GM21529 (cell line): ENCODE data around the gene YEATS4.

ENCODE experiments used
- ATAC-seq: cut with Tn5 transposase; IDR thresholded peaks from one replicate; pipeline ENCODE4 v1.9.1; 2021; ENCODE audit not compliant: unreplicated experiment

The YEATS4 gene

DNA sequence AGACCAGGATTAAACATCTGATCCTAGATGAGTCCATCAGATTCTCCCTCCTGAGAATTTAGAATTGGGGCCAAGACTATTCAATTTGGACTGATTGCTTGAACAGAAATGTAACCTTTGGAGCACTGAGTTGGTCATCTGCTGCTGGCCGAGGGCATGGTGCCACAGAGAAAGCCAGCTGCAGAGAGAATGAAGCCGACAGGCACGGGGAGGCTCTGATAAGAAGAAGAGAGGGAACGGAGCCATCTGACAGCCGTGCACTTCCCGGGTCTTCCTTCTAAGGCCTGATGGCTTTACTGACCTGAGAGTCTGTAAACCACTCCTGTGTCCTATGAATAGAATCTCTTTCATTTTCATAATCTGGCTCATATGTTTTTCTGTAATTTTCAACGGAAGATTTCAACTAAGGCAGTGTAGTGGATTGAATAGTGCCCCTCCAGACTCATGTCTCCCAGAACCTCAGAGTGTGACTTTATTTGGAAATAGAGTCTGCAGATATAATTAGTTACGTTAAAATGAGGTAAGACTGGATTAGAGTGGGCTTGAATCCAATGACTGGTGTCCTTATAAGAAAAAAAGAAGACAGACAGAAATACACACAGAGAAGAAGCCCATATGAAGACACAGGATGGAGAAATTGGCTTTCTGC, 71.5 kb downstream of the YEATS4 start:
- no peak for ATAC-seq

DNA sequence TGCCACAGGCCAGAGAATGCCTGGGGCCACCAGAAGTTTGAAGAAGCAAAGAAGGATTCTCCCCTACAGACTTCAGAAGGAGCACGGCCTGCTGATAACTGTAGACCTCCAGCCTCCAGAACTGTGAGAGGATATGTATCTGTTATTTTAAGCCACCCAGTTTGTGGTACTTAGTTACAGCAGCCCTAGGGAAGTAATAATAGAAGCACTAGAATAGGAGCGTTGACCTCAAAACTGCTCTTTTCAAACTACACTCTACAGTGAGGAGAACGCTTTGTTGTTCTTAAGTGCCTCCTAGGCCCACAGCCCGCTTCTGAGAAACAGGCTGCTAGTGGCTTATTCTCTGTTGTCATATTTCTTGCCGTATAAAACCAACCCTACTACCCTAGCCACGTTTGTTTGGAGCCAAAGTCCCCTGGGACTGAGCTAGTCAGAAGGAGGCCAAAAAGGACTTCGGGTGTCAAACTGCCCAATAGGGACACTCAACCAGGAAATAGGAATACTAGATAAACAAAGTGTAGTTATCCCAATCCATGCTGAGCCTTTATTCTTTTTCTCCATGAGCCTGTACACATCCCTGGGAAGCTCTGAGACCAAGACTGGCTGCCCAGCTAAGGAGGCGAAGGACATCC, 72.2 kb downstream of the YEATS4 start:
- ATAC-seq = no peak

DNA sequence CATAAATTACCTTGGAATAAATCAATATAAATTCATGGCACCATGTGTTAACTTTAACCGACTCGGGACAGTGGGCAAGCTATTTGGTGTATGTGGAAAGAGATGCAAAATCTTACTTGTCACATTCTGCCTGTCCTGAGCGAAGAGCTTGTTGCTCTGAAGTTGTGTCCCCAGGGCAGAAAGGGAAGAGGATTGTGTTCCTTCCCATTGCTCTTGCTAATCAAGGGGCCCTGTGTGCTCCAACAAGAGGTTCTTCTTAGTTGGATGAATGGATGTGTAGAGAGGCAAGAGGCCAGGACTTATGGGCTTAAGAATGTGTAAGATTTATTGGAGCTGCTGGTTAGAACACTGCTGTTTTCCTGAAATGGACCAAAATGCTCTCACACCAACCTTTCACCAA, 74.1 kb downstream of the YEATS4 start:
- ATAC-seq = no peak

DNA sequence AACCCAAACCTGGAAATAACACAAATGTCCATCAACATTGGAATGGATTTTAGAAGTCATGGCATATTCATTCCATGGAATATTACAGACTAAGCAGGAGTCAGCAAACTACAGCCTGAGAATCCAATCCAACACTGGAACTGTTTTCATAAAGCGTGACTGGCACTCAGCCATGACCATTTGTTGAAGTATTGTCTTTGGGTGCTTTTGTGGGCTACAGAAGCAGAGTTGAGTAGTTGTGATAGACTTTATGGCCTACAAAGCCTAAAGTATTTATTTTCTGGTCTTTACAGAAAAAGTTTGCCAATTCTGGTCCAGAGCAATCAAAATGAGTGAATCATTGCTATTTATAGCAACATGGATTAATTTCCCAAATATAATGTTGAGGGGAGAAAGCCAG, 76.1 kb downstream of the YEATS4 start:
- no peak for ATAC-seq

DNA sequence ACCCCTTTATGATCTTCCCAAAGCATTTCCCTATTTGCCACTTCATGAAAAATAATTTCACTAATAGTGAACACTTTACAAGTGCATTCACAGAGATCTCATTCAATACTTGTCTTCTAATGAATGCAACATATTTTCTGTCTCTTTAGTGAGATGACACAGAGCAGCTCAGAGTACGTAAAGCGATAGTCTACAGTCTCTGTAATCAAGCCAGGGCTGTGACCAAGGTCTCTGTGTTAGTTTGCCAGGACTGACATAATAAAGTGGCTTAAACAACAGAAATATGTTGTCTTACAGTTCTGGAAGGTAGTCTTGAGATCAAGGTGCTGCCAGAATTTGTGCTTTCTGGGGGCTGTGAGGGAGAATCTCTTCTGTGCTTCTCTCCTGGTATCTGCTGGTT, 77.5 kb downstream of the YEATS4 start:
- no peak for ATAC-seq

DNA sequence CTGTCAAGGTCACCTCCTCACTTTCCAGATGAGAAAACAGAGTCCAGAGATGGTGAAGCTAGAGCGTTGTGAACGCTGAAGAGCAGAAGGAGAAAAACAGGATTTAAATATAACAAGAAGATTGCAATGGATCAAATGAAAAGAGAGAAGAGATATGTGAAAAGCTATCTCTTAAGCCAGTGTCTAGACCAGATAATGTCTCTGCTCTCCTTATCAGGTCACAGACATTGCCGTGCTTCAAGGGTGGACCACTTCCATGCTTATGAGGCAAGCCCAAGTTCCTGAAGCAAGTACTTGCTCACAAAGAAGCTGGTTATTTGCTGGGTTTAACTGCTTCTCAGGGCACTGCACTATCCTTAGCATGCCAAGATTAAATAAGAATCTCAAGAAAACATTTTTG, 79.0 kb downstream of the YEATS4 start:
- no peak for ATAC-seq

DNA sequence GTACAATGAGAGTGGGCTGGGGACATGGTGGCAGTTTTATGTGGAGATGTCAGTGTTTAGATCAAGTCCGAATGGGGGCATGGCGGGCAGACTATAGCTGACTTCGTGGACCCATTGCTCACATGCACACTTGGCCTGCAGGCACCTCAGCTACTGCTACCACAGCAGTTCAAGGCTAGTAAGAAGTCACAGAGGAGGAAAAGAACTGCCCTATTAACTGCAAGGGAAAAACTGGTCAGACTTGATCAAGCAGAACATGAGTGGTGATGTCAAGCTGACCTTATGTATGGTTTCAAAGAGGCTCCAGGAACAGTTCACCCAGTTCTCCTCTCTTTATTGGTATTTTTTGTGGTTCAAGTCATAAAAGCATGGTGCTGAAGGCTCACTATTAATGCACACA, 80.5 kb downstream of the YEATS4 start:
- ATAC-seq = no peak
